Peyer's patch (tissue), 4 donors: ENCODE data around the gene H2BK1.

Experiments
- CTCF ChIP-seq, 6 experiments: fragments of 450-650 bp in 4 of 6; fragments of 200-600 bp in 2 of 6; sonication (generic) in 1 of 6; IDR thresholded peaks; one replicate each; pipeline ENCODE4 v1.5.1; 2017 to 2019; ENCODE audit warnings: antibody characterized with exemption in 6 of 6, mild to moderate bottlenecking in 3 of 6, moderate library complexity in 1 of 6
- POLR2A ChIP-seq, 2 donors: fragments of 450-650 bp; IDR thresholded peaks; one replicate each; pipeline ENCODE4 v1.5.1; 2017; ENCODE audit warnings: antibody characterized with exemption in 2 of 2, mild to moderate bottlenecking in 2 of 2, moderate library complexity in 2 of 2

GRCh38 chr7:151239837-151240459 lies 29.7 kb upstream of the H2BK1 start:
- no peak for TF ChIP-seq CTCF (IDR thresholded peaks at IDR 0.05)
- TF ChIP-seq POLR2A (IDR thresholded peaks at IDR 0.05) = no peak
